Aorta (tissue), 5 donors: ENCODE measurements around the gene PALMD. TPM values are rescaled to one million over a fixed set of nuclear protein-coding genes. Genes with fewer than 3 reads are reported as not detected.

Source experiments
- ATAC-seq: fragments of 200-7000 bp; cut with Tn5 transposase; one replicate; pipeline ENCODE4 v1.9.1; 2022; ENCODE audit warnings: moderate library complexity; ENCODE audit not compliant: low FRiP score
- DNase-seq, 2 donors: peaks; one replicate each; pipeline ENCODE4 v3.0.0-alpha.2; 2020
- H3K27ac ChIP-seq, 2 donors: one replicate each; pipeline ENCODE4 v1.5.1; 2013; ENCODE audit warnings: low read length in 2 of 2, mild to moderate bottlenecking in 2 of 2, moderate library complexity in 2 of 2, control low read depth in 1 of 2, inconsistent platforms in 1 of 2, low read depth in 1 of 2
- H3K27me3 ChIP-seq, 2 donors: one replicate each; pipeline ENCODE4 v1.6.1; 2013; ENCODE audit warnings: control low read depth in 1 of 2, low read length in 1 of 2, mild to moderate bottlenecking in 1 of 2, moderate library complexity in 1 of 2; ENCODE audit not compliant: insufficient read depth in 2 of 2, control insufficient read depth in 1 of 2
- H3K36me3 ChIP-seq, 2 donors: one replicate each; pipeline ENCODE4 v1.6.1; 2013; ENCODE audit warnings: control low read depth in 1 of 2, low read length in 1 of 2, mild to moderate bottlenecking in 1 of 2; ENCODE audit not compliant: insufficient read depth in 2 of 2, control insufficient read depth in 1 of 2
- H3K4me1 ChIP-seq, 2 donors: one replicate each; pipeline ENCODE4 v1.6.1; 2013; ENCODE audit warnings: low read length in 2 of 2, control low read depth in 1 of 2, mild to moderate bottlenecking in 1 of 2, moderate library complexity in 1 of 2; ENCODE audit not compliant: insufficient read depth in 2 of 2, control insufficient read depth in 1 of 2
- H3K4me3 ChIP-seq, 2 donors: one replicate each; pipeline ENCODE4 v1.5.1; 2013; ENCODE audit warnings: low read length in 2 of 2, control low read depth in 1 of 2, mild to moderate bottlenecking in 1 of 2
- H3K9me3 ChIP-seq: one replicate; pipeline ENCODE4 v1.6.1; 2013; ENCODE audit warnings: mild to moderate bottlenecking, low read length; ENCODE audit not compliant: control insufficient read depth
- WGBS, 2 donors: extraction: QIAGEN DNeasy Blood & Tissue Kit; methylation state at CpG; one replicate each; pipeline ENCODE4 v1.1.7; 2013; 5-methylcytosine and 5-hydroxymethylcytosine counted together
- intact Hi-C, 2 donors: fragments of 100-400 bp; cut with DNase I; formaldehyde crosslinking; loops; one replicate each; pipeline versions ENCODE4 v1.14.2 to v1.15.0; 2022
- polyA plus RNA-seq, 2 donors: library from polyadenylated mRNA; stranded (reverse); fragments of 200-250 nt; gene quantifications; one replicate each; pipeline ENCODE4 v1.2.3, GENCODE V29; 2013
- total RNA-seq, 2 donors: library from RNA; stranded (reverse); fragmentation: NEBNext Ultra II Directional; extraction: Animal tissue kit (Norgen Biotek cat#: 25700); gene quantifications; one replicate each; pipeline ENCODE4 v1.2.1, GENCODE V29; 2021
- donor health status: healthy with polysubstance abuse.
- donor health status: Bipolar disorder and iron deficiency.
- donor health status: DM: no; HTN: no; CAD: no.
- donor health status: DM: no; HTN: no; CAD: no.
- donor health status: DM: yes; HTN: yes; CAD: no.

PALMD gene
- total and polyA plus RNA-seq, 4 donors = 2.7 to 40.0 (median 15.3) TPM

DNA sequence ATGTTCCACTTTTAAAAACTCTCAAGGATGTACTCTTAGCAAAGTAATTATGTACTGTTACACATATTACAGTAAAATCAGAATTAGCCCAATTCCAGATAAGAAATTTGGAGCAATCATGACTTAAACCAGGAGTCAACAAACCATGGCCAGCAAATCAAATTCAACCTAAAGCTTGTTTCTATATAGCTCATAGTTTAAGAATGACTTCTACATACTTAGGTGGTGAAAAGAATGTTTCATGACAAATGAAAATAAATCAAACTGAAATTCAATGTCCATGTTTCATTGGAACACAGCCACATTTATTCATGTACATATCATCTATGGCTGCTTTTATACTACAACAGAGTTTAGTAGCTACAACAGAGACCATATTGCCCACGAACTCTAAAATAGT is 85.5 kb downstream of the PALMD start:
- no peaks in the 10 kb centered on the region for H3K36me3 ChIP-seq
- no peaks in the 10 kb centered on the region for H3K4me1 ChIP-seq
- H3K4me3 ChIP-seq = no peak overlapping the region
- H3K27me3 ChIP-seq = no peaks in the 10 kb centered on the region
- WGBS, 2 donors = 47 to 70% methylated on average over 1 of the region's 1 CpG
- DNase-seq = no peak
- intact Hi-C loops = no loop called here
- H3K9me3 ChIP-seq = no peaks in the 10 kb centered on the region
- H3K27ac ChIP-seq = no peak overlapping the region
- no peak for ATAC-seq

DNA sequence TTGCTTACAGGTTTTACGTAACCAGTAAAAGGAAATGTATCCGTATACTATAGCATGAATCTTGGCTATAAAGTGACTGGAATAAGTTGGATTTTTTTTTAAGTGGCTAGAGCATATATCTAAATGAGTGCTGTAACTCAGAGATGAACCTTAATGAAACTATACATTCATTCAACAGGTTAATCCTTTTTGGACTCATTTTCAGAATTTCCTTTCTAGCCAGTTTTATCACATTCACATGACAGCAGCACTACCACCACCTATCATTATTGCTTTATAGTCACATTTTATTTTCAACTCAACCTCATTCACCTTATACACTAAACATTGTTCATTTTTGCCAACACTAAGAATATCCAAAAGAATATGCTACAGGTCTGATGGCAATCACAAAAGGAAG is 89.9 kb downstream of the PALMD start:
- intact Hi-C loops = no loop called here
- Histone ChIP-seq H3K36me3 (peaks cover 0 to 5% of the 10 kb centered on the region in 2 donors), H3K9me3 (no peaks in the 10 kb centered on the region), H3K27me3 (no peaks in the 10 kb centered on the region), H3K4me3 (no peak overlapping the region), H3K4me1 (no peaks in the 10 kb centered on the region), H3K27ac (no peak overlapping the region)
- DNase-seq = no peak
- 65 to 89% methylated on average over 2 of the region's 2 CpGs for WGBS, 2 donors
- no peak for ATAC-seq

DNA sequence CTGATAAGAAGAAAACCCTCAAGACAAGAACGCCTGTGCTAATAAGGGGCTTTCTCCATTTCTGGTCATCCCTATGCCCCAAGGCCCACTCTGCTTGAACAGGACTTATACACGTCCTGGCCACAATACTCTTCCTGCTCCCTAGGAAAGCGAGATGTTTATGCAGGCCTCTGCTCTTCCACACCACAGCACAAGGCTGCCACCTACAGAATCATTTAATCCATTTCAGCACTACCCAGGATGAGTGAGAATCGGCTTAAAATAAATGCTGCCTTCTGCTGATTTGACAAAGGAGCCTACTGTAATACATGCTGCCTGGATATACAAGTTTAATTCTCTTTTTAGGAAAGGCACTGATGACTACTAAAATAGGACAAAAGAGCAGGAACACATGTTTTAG is 91.1 kb downstream of the PALMD start:
- Histone ChIP-seq H3K9me3 (no peaks in the 10 kb centered on the region), H3K4me1 (no peaks in the 10 kb centered on the region), H3K27me3 (no peaks in the 10 kb centered on the region), H3K36me3 (peaks cover 0 to 5% of the 10 kb centered on the region in 2 donors), H3K4me3 (no peak overlapping the region), H3K27ac (no peak overlapping the region)
- intact Hi-C loops = no loop called here
- ATAC-seq (peak; percentile 65), DNase-seq (no peak)
- WGBS, 2 donors = 20 to 37% methylated on average over 4 of the region's 4 CpGs

- Histone ChIP-seq H3K4me1 (no peaks in the 10 kb centered on the region), H3K27me3 (no peaks in the 10 kb centered on the region), H3K27ac (no peak overlapping the region), H3K36me3 (peaks cover 0 to 7% of the 10 kb centered on the region in 2 donors), H3K9me3 (no peaks in the 10 kb centered on the region), H3K4me3 (no peak overlapping the region)
- intact Hi-C loops = no loop called here
- DNase-seq (no peak), ATAC-seq (no peak)
- whole genome bisulfite sequencing, 2 donors = 74 to 82% methylated on average over 6 of the region's 6 CpGs
Measured at GRCh38 chr1:99738858-99739465, 93.0 kb downstream of the PALMD start.

DNA sequence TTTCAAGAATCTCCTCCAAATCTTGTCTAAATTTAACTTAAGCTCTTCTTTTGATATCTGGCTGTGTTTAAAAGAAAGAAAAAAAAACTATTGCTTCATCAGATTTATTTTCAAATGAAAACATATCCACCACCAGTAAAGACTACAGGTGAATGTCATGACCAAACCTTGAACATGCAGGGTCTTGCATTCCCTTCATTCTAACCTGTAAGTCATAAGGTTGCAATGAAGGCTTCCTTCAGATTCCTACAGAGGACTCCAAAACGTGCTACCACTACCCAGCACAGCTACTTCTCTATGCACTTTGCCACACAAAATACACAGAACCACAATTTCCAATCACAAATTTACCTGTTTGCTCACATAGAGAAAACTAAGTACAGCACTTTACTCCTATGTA is 94.2 kb downstream of the PALMD start:
- no peaks in the 10 kb centered on the region for H3K27me3 ChIP-seq

More for the DNA sequence above, 94.2 kb downstream of the PALMD start:
- 57 to 64% methylated on average over 1 of the region's 1 CpG for WGBS, 2 donors
- Histone ChIP-seq H3K9me3 (no peaks in the 10 kb centered on the region), H3K27ac (no peak overlapping the region), H3K36me3 (peaks cover 0 to 7% of the 10 kb centered on the region in 2 donors), H3K4me1 (no peaks in the 10 kb centered on the region), H3K4me3 (no peak overlapping the region)
- intact Hi-C loops = no loop called here
- DNase-seq = no peak
- ATAC-seq = no peak

Other genes with a start within 250 kb of the PALMD start
- gene FRRS1, start 120.5 kb downstream of the PALMD start, total RNA-seq = 1 to 10 TPM; 6.7 to 9.2 TPM
- 1 to 10 TPM; 1.9 to 2.0 TPM for gene FRRS1, start 120.5 kb downstream of the PALMD start, polyA plus RNA-seq
- 10 to 100 TPM; 15.7 to 19.6 TPM for gene AGL, start 204.2 kb downstream of the PALMD start, total RNA-seq
- gene AGL, start 204.2 kb downstream of the PALMD start, polyA plus RNA-seq = 10 to 100 TPM in 1 of 2 donors, 1 to 10 TPM in 1; 7.3 to 17.1 TPM